GM12875 (cell line): ENCODE results near the gene SMG7.

Source experiments
- H3K4me3 ChIP-seq: one replicate; pipeline ENCODE4 v1.5.1; 2011; ENCODE audit warnings: low read depth, low read length, control low read depth
- CTCF ChIP-seq: IDR thresholded peaks from 2 replicates; pipeline ENCODE4 v1.5.1; 2011; ENCODE audit warnings: low read depth, mild to moderate bottlenecking, control low read depth, inconsistent platforms, low read length, moderate library complexity, borderline replicate concordance; ENCODE audit not compliant: insufficient read depth

The SMG7 gene

GRCh38 chr1:183600634-183601033 lies 128.3 kb downstream of the SMG7 start:
- TF ChIP-seq CTCF, result no peak
- H3K4me3 ChIP-seq, result no peak overlapping the region

- TF ChIP-seq CTCF, result no peak
- no peak overlapping the region for H3K4me3 ChIP-seq
These were observed 130.2 kb downstream of the SMG7 start for GRCh38 chr1:183602510-183602909.
